Mammary epithelial cell (primary cell): ENCODE results near the gene DRGX.

ENCODE experiments used
- EZH2 ChIP-seq: IDR thresholded peaks from 2 replicates; pipeline ENCODE4 v1.6.1; 2012; ENCODE audit warnings: low read length, inconsistent platforms, borderline replicate concordance
- TF ChIP-seq, protein P1 (sequence below), 2 donors: IDR thresholded peaks in 1 of 2; conservative IDR thresholded peaks in 1 of 2; 2 replicates each; pipeline ENCODE4 v1.5.1; 2011 to 2012; ENCODE audit warnings: inconsistent platforms in 2 of 2, low read length in 2 of 2, mild to moderate bottlenecking in 2 of 2, control low read depth in 1 of 2, low read depth in 1 of 2; ENCODE audit not compliant: insufficient read depth in 1 of 2; ENCODE audit errors: extremely low read depth in 1 of 2

DNA sequence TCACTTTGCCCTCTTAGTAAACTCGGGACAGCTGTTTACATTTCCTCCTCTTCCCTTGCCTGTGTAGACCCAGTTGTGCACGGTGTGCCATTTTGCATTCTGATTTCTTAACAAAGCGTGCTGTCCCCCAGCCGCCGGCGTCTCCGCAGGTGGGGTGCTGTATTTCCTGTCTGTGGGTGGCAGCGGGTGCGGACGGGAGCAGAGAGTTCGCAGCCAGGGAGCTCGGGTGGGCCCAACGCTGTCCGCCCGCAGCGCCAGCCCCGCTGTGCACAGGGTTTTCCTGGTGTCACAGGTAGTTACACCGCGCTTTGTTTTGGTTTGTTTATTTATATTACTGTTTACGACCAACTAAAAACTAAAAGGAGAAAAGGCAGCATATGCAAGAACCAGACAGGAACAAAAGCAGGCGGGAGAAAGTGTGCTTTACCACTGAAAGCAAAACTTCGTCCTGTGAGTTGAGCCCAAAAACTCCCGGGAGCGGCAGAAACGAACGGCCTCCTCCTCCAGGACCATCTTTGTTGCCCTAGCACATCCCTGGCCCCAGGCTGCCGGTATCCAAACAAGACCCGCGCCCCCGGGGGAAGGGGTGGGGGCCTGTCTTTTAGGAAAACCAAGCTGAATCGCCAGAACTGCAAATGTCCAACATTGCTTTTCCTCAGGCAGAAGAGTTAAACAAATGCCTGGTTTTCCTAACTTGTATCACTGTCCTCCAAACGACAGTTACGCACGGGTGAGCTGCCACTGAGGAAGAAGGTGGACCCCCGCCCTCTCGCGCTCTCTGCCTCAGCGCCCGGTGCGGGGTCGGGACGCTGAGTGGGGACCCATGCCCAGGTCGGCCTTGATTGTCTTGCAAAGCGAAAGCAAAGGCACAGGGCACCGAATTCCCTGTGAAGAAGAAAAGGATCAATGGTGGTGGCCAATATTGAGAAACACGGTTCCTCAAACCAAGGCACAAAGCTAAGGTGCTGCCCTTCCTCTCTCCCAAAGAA, 45.9 kb upstream of the DRGX start:
- TF ChIP-seq, protein P1, sequence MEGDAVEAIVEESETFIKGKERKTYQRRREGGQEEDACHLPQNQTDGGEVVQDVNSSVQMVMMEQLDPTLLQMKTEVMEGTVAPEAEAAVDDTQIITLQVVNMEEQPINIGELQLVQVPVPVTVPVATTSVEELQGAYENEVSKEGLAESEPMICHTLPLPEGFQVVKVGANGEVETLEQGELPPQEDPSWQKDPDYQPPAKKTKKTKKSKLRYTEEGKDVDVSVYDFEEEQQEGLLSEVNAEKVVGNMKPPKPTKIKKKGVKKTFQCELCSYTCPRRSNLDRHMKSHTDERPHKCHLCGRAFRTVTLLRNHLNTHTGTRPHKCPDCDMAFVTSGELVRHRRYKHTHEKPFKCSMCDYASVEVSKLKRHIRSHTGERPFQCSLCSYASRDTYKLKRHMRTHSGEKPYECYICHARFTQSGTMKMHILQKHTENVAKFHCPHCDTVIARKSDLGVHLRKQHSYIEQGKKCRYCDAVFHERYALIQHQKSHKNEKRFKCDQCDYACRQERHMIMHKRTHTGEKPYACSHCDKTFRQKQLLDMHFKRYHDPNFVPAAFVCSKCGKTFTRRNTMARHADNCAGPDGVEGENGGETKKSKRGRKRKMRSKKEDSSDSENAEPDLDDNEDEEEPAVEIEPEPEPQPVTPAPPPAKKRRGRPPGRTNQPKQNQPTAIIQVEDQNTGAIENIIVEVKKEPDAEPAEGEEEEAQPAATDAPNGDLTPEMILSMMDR (conservative IDR thresholded peaks at IDR 0.05 in 1 of 2, IDR thresholded peaks at IDR 0.05 in 1 of 2; ENCODE audit: extremely low read depth in 1 of 2, insufficient read depth in 1 of 2, low read depth in 1 of 2, low read length in 2 of 2): no peak
- no peak for TF ChIP-seq EZH2
